GM12878 (cell line): Measurements from ENCODE around the gene UNC50. TPM values are rescaled to one million over a fixed set of nuclear protein-coding genes. Genes with fewer than 3 reads are reported as not detected.
A peak's percentile ranks its signal among the peaks of the same experiment; 100 is the strongest.

Source experiments
- ATAC-seq: fragments of 200-7000 bp; cut with Tn5 transposase; 3 replicates; pipeline ENCODE4 v1.9.1; 2020; ENCODE audit warnings: mild to moderate bottlenecking, moderate library complexity
- BruUV-seq: library from RNA; stranded (reverse); fragments of 400-500 nt; replicated peaks from 2 replicates; lab custom pipeline; 2021; lab: Mats Ljungman, UMichigan
- CTCF ChIA-PET: fragments of 300-600 bp; sonication (Branson Sonifier 250); formaldehyde crosslinking; extraction: SDS; loops from one replicate; lab custom pipeline; 2021; ENCODE audit warnings: inconsistent platforms; lab: Yijun Ruan, JAX
- POLR2A ChIA-PET: fragments of 350-600 bp; formaldehyde crosslinking; extraction: SDS; loops from one replicate; lab custom pipeline; 2021; ENCODE audit warnings: inconsistent platforms; lab: Charles Lee
- RAD21 ChIA-PET: fragments of 300-600 bp; sonication (Branson Sonifier 250); formaldehyde crosslinking; loops from one replicate; lab custom pipeline; 2023; ENCODE audit warnings: antibody characterized with exemption; ENCODE audit not compliant: unreplicated experiment; lab: Charles Lee
- SMC1A ChIA-PET: fragments of 300-600 bp; sonication (Branson Sonifier 250); formaldehyde crosslinking; loops from one replicate; lab custom pipeline; 2023; ENCODE audit not compliant: unreplicated experiment, uncharacterized antibody; lab: Charles Lee
- DNase-seq: peaks from one replicate; pipeline ENCODE4 v3.0.0-alpha.2; 2011; ENCODE audit warnings: low read depth, low spot score
- FAIRE-seq: peaks from 3 replicates; lab custom pipeline; 2011; peaks lifted over from hg19 to GRCh38; lab: Jason Lieb, UNC
- H2AFZ ChIP-seq: 2 replicates; pipeline ENCODE4 v1.6.0; 2011; ENCODE audit warnings: low read depth, low read length, control low read depth; ENCODE audit not compliant: control insufficient read depth
- H3K27ac ChIP-seq: 2 replicates; pipeline ENCODE4 v1.5.1; 2011; ENCODE audit warnings: control low read depth; ENCODE audit not compliant: control insufficient read depth, insufficient read depth
- H3K27me3 ChIP-seq, 2 experiments: replicated peaks in 1 of 2; 2 replicates each; pipeline versions ENCODE4 v1.6.0 to v1.6.1; 2011; ENCODE audit warnings: low read length in 1 of 2; ENCODE audit not compliant: control insufficient read depth in 2 of 2, insufficient read depth in 2 of 2
- H3K36me3 ChIP-seq, 2 experiments: 2 replicates each; pipeline ENCODE4 v1.5.1; 2011; ENCODE audit warnings: low read length in 1 of 2; ENCODE audit not compliant: control insufficient read depth in 2 of 2, insufficient read depth in 2 of 2
- H3K4me1 ChIP-seq: 2 replicates; pipeline ENCODE4 v1.6.1; 2011; ENCODE audit warnings: mild to moderate bottlenecking, low read length, moderate library complexity, mixed read lengths; ENCODE audit not compliant: control insufficient read depth, insufficient read depth
- H3K4me2 ChIP-seq: 2 replicates; pipeline ENCODE4 v1.6.0; 2011; ENCODE audit warnings: control low read depth; ENCODE audit not compliant: control insufficient read depth, insufficient read depth
- H3K4me3 ChIP-seq: fragments of 200-600 bp; sonication (generic); 2 replicates; pipeline ENCODE4 v1.5.1; 2016
- H3K79me2 ChIP-seq: 2 replicates; pipeline ENCODE4 v1.6.0; 2011; ENCODE audit warnings: low read length; ENCODE audit not compliant: control insufficient read depth, insufficient read depth
- H3K9ac ChIP-seq: 2 replicates; pipeline ENCODE4 v1.8.0; 2011; ENCODE audit warnings: low read length, control low read depth, mixed read lengths; ENCODE audit not compliant: control insufficient read depth, insufficient read depth
- H3K9me3 ChIP-seq: replicated peaks from 3 replicates; pipeline ENCODE4 v1.5.1; 2011; ENCODE audit warnings: mild to moderate bottlenecking, low read length; ENCODE audit not compliant: control insufficient read depth, insufficient read depth
- H4K20me1 ChIP-seq: 2 replicates; pipeline ENCODE4 v1.6.0; 2011; ENCODE audit not compliant: control insufficient read depth, insufficient read depth
- IRF5 ChIP-seq: fragments of 450-650 bp; IDR thresholded peaks from 2 replicates; pipeline ENCODE4 v1.6.1; 2017; ENCODE audit warnings: borderline replicate concordance
- POLR2AphosphoS2 ChIP-seq: IDR thresholded peaks from 2 replicates; pipeline ENCODE4 v1.6.1; 2011; ENCODE audit warnings: low read depth, mild to moderate bottlenecking, low read length, improper control_type of control experiment, moderate library complexity
- RAD51 ChIP-seq: fragments of 450-650 bp; IDR thresholded peaks from 2 replicates; pipeline ENCODE4 v1.6.1; 2016; ENCODE audit warnings: moderate library complexity, mild to moderate bottlenecking, inconsistent platforms
- RB1 ChIP-seq: fragments of 450-650 bp; formaldehyde crosslinking; IDR thresholded peaks from 2 replicates; pipeline ENCODE4 v1.6.1; 2017; ENCODE audit warnings: mild to moderate bottlenecking, borderline replicate concordance
- SKIL ChIP-seq: fragments of 450-650 bp; IDR thresholded peaks from 2 replicates; pipeline ENCODE4 v1.6.1; 2017; ENCODE audit warnings: mild to moderate bottlenecking, low read depth, inconsistent platforms; ENCODE audit not compliant: poor library complexity, severe bottlenecking
- TARDBP ChIP-seq: IDR thresholded peaks from 2 replicates; pipeline ENCODE4 v1.6.1; 2016; ENCODE audit warnings: borderline replicate concordance
- ZNF592 ChIP-seq: fragments of 450-650 bp; IDR thresholded peaks from 2 replicates; pipeline ENCODE4 v1.6.1; 2017; ENCODE audit warnings: mild to moderate bottlenecking, moderate library complexity
- WGBS: methylation state at CpG from one replicate; pipeline ENCODE4 v1.1.6; 2016; ENCODE audit warnings: low lambda C conversion rate; ENCODE audit not compliant: insufficient replicate concordance, insufficient coverage; ENCODE audit errors: missing lambda C conversion rate; 5-methylcytosine and 5-hydroxymethylcytosine counted together
- in situ Hi-C: fragments of 300-500 bp; cut with MboI; formaldehyde crosslinking; loops from 9 replicates; pipeline ENCODE4 v1.14.3; 2018; ENCODE audit warnings: mixed read lengths
- intact Hi-C: fragments of 100-400 bp; cut with micrococcal nuclease; formaldehyde crosslinking; loops from one replicate; pipeline ENCODE4 v1.14.2; 2022; ENCODE audit not compliant: unreplicated experiment
- polyA plus RNA-seq, 11 experiments: library from polyadenylated mRNA; depleted of rRNA in 4 of 11; unstranded in 6 of 11; stranded (reverse) in 5 of 11; fragments of >200 nt; fragmentation: Nextera tagmentation in 4 of 11; fragmentation: Illumina TruSeq in 1 of 11; extraction: Ambion mirVana in 4 of 11; extraction: Trizol in 1 of 11; gene quantifications; 1 replicate in 1 of 11; 2 replicates in 10 of 11; pipeline versions ENCODE4 v1.2.1 to v1.2.3, GENCODE V29; 2011 to 2016; ENCODE audit warnings: inconsistent platforms in 2 of 11, missing spikeins in 2 of 11, low read depth in 1 of 11
- total RNA-seq, 4 experiments: library from RNA; depleted of rRNA in 3 of 4; stranded (reverse); fragments of >200 nt in 3 of 4; fragmentation: Illumina TruSeq in 1 of 4; extraction: Trizol in 1 of 4; gene quantifications; 2 replicates each; pipeline versions ENCODE4 v1.2.1 to v1.2.3, GENCODE V29; 2013 to 2021

UNC50 gene
- total and polyA plus RNA-seq, 10 of the 15 experiments (the other 5 are each of a cell fraction or from before 2014, with no cell fraction given), result 25.5 to 76.3 (median 37.8) TPM

GRCh38 chr2:98614024-98614739, 5.8 kb downstream of the UNC50 start:
- CTCF ChIA-PET, result interaction anchor here (0.5 to 1.3 kb wide), 2 partner anchors 25 to 241 kb away, joined by 3 read pairs; no protein-coding TSS in a partner anchor
- H3K36me3 ChIP-seq, result peaks cover 4 to 31% of the 10 kb centered on the region in 2 experiments
- H3K4me1 ChIP-seq, result peaks cover 4% of the 10 kb centered on the region
- no peaks in the 10 kb centered on the region for H3K27me3 ChIP-seq
- in situ Hi-C loops, result no loop called here
- ATAC-seq (no peak), DNase-seq (no peak), FAIRE-seq (no peak)
- TF ChIP-seq IRF5 (no peak), RAD51 (no peak), TARDBP (no peak), RB1 (no peak)
- POLR2A ChIA-PET, result no interaction called here
- WGBS, result 97% methylated on average over 9 of the region's 9 CpGs
- intact Hi-C loops, result no loop called here
- no TSS peak for BruUV-seq
- H3K27ac ChIP-seq, result no peak overlapping the region
- H3K9me3 ChIP-seq, result no peaks in the 10 kb centered on the region; the same call in 2 of the 3 replicates
- H3K9ac ChIP-seq, result no peak overlapping the region
- no peak overlapping the region for H3K4me3 ChIP-seq
- H3K4me2 ChIP-seq, result no peak overlapping the region
- H4K20me1 ChIP-seq, result 0 out of 2 replicates have a peak, but pooled peaks cover 3% of the 10 kb centered on the region
- RAD21 ChIA-PET, result no interaction called here
- H3K79me2 ChIP-seq, result peaks cover 20% of the 10 kb centered on the region
- SMC1A ChIA-PET, result interaction anchor here (1.3 kb wide), 1 partner anchor 35 kb away, joined by 3 read pairs; no protein-coding TSS in a partner anchor
- no peak overlapping the region for H2AFZ ChIP-seq

DNA sequence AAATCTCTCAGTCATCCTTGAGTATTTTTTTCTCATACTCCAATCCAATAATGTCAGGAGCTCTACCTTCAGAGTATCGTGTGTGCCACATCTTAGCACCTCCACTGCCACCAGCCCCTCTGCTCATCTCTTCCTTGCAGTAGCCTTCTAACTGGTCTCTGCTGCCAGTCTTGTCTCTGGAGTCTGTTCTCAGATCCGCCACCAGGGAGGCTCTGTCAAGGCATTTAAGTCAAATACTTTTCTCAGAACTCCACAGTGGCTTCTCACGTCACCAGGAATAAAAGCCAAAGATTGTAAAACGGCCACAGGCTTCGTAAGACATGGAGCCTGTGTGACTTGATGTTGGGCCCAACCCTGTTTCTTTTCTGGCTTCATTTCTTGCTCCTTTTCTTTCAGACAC, 7.1 kb downstream of the UNC50 start:
- H4K20me1 ChIP-seq, result 0 out of 2 replicates have a peak, but pooled peaks cover under 1% of the 10 kb centered on the region
- no peak overlapping the region for H3K27ac ChIP-seq
- SMC1A ChIA-PET, result no interaction called here
- in situ Hi-C loops, result no loop called here
- CTCF ChIA-PET, result no interaction called here
- POLR2A ChIA-PET, result no interaction called here
- H3K4me2 ChIP-seq, result no peak overlapping the region
- no peak overlapping the region for H2AFZ ChIP-seq
- BruUV-seq, result no TSS peak
- no peak for DNase-seq
- H3K9me3 ChIP-seq, result no peaks in the 10 kb centered on the region
- no peaks in the 10 kb centered on the region for H3K27me3 ChIP-seq
- 95% methylated on average over 5 of the region's 5 CpGs for WGBS
- TF ChIP-seq ZNF592 (no peak), POLR2AphosphoS2 (peak; percentile 46; the same call in 1 of the 2 replicates), SKIL (no peak)
- TF ChIP-seq, all 136 proteins: peak for 1
- Histone ChIP-seq H3K9ac (no peak overlapping the region), H3K36me3 (peaks cover 4 to 29% of the 10 kb centered on the region in 2 experiments), H3K4me3 (no peak overlapping the region), H3K4me1 (peaks cover under 1% of the 10 kb centered on the region), H3K79me2 (peaks cover 7% of the 10 kb centered on the region)
- FAIRE-seq, result no peak
- peak; percentile 48; the same call in 2 of the 3 replicates for ATAC-seq
- intact Hi-C loops, result no loop called here
- RAD21 ChIA-PET, result no interaction called here
